Stimulated activated effector memory CD8-positive, alpha-beta T cell treated with anti-CD3 and anti-CD28 coated beads, Interleukin-12 subunit alpha, Interleukin-12 subunit beta, amount 100 ng/mL, for 72 hours (primary cell): ENCODE data around the gene PIK3CB.
"Not testable (repeated sequence)": the region's sequence is repeated elsewhere in the genome, so short reads cannot be mapped to it uniquely, and the experiment has no call there.

ENCODE experiments used
- ATAC-seq: fragments of 150-1000 bp; cut with Tn5 transposase; 2 replicates; pipeline ENCODE4 v1.10.0; 2021
- DNase-seq, 2 donors: peaks; one replicate each; pipeline ENCODE4 v3.0.0; 2021 to 2022; ENCODE audit warnings: low spot score in 2 of 2
- H3K27ac Mint-ChIP-seq: one replicate; pipeline ENCODE4 v1.8.0; 2022; ENCODE audit warnings: mild to moderate bottlenecking, mixed read lengths
- H3K36me3 Mint-ChIP-seq: one replicate; pipeline ENCODE4 v1.8.0; 2022; ENCODE audit warnings: mild to moderate bottlenecking, mixed read lengths
- H3K4me1 Mint-ChIP-seq: one replicate; pipeline ENCODE4 v1.8.0; 2022; ENCODE audit warnings: mixed read lengths
- H3K4me3 Mint-ChIP-seq: one replicate; pipeline ENCODE4 v1.8.0; 2022; ENCODE audit warnings: mild to moderate bottlenecking, mixed read lengths
- H3K9me3 Mint-ChIP-seq: one replicate; pipeline ENCODE4 v1.8.0; 2022; ENCODE audit warnings: mixed read lengths

Gene PIK3CB

GRCh38 chr3:138768125-138768524, 66.6 kb downstream of the PIK3CB start:
- H3K36me3 Mint-ChIP-seq, result no peaks in the 10 kb centered on the region
- peak in 1 of 2 donors; percentile 52 for DNase-seq
- no peak overlapping the region for H3K27ac Mint-ChIP-seq
- H3K4me1 Mint-ChIP-seq, result peaks cover 6% of the 10 kb centered on the region
- no peak for ATAC-seq
- H3K4me3 Mint-ChIP-seq, result no peak overlapping the region
- no peaks in the 10 kb centered on the region for H3K9me3 Mint-ChIP-seq

- H3K4me1 Mint-ChIP-seq, result peaks cover 6% of the 10 kb centered on the region
- no peaks in the 10 kb centered on the region for H3K36me3 Mint-ChIP-seq
- no peak overlapping the region for H3K4me3 Mint-ChIP-seq
Measured at GRCh38 chr3:138767498-138768104, 67.1 kb downstream of the PIK3CB start.

GRCh38 chr3:138761002-138761401, 73.7 kb downstream of the PIK3CB start:
- peaks cover 5% of the 10 kb centered on the region for H3K36me3 Mint-ChIP-seq
- H3K27ac Mint-ChIP-seq, result peak overlapping the region; percentile 72
- ATAC-seq (peak; percentile 75), DNase-seq (no peak)
- peaks cover 18% of the 10 kb centered on the region for H3K4me1 Mint-ChIP-seq
- no peaks in the 10 kb centered on the region for H3K9me3 Mint-ChIP-seq
- H3K4me3 Mint-ChIP-seq, result no peak overlapping the region

More at GRCh38 chr3:138767498-138768104, 67.1 kb downstream of the PIK3CB start:
- ATAC-seq (no peak), DNase-seq (no peak)
- Mint-ChIP-seq H3K27ac (no peak overlapping the region), H3K9me3 (no peaks in the 10 kb centered on the region)

GRCh38 chr3:138748190-138748589, 86.5 kb downstream of the PIK3CB start:
- Mint-ChIP-seq H3K4me3 (no peak overlapping the region), H3K36me3 (peaks cover 13% of the 10 kb centered on the region), H3K4me1 (no peaks in the 10 kb centered on the region), H3K9me3 (no peaks in the 10 kb centered on the region), H3K27ac (no peak overlapping the region)
- ATAC-seq (no peak), DNase-seq (no peak)

- Mint-ChIP-seq H3K9me3 (no peaks in the 10 kb centered on the region), H3K4me3 (no peak overlapping the region), H3K36me3 (peaks cover 7% of the 10 kb centered on the region), H3K4me1 (no peaks in the 10 kb centered on the region), H3K27ac (no peak overlapping the region)
- DNase-seq, result no peak
- no peak for ATAC-seq
Measured at GRCh38 chr3:138747225-138747624, 87.5 kb downstream of the PIK3CB start.

GRCh38 chr3:138740072-138740471, 94.7 kb downstream of the PIK3CB start:
- DNase-seq, result no peak
- Mint-ChIP-seq H3K4me3 (no peak overlapping the region), H3K27ac (no peak overlapping the region), H3K36me3 (peaks cover 15% of the 10 kb centered on the region), H3K4me1 (peaks cover 11% of the 10 kb centered on the region), H3K9me3 (no peaks in the 10 kb centered on the region)
- peak; percentile 67 for ATAC-seq

- DNase-seq, result no peak
- Mint-ChIP-seq H3K4me1 (no peaks in the 10 kb centered on the region), H3K9me3 (no peaks in the 10 kb centered on the region), H3K4me3 (no peak overlapping the region), H3K27ac (no peak overlapping the region), H3K36me3 (peaks cover 30% of the 10 kb centered on the region)
- ATAC-seq, result no peak
Measured at GRCh38 chr3:138732456-138732855, 102.3 kb downstream of the PIK3CB start.

GRCh38 chr3:138726946-138727730, 107.6 kb downstream of the PIK3CB start:
- Mint-ChIP-seq H3K4me1 (peaks cover 5% of the 10 kb centered on the region), H3K36me3 (no peaks in the 10 kb centered on the region), H3K27ac (no peak overlapping the region), H3K9me3 (no peaks in the 10 kb centered on the region), H3K4me3 (no peak overlapping the region)
- ATAC-seq (no peak), DNase-seq (no peak)

- H3K4me1 Mint-ChIP-seq, DNase-seq, H3K9me3 Mint-ChIP-seq, H3K36me3 Mint-ChIP-seq, H3K27ac Mint-ChIP-seq, H3K4me3 Mint-ChIP-seq, ATAC-seq: not testable (repeated sequence)
Measured at GRCh38 chr3:138726042-138726441, 108.7 kb downstream of the PIK3CB start.

- Mint-ChIP-seq H3K4me1 (peaks cover 5% of the 10 kb centered on the region), H3K36me3 (no peaks in the 10 kb centered on the region), H3K4me3 (no peak overlapping the region), H3K9me3 (no peaks in the 10 kb centered on the region), H3K27ac (no peak overlapping the region)
- no peak for ATAC-seq
- DNase-seq, result no peak
Measured at GRCh38 chr3:138725116-138725515, 109.6 kb downstream of the PIK3CB start.

- H3K4me3 Mint-ChIP-seq, result no peak overlapping the region
- H3K36me3 Mint-ChIP-seq, result no peaks in the 10 kb centered on the region
- H3K9me3 Mint-ChIP-seq, result no peaks in the 10 kb centered on the region
- H3K27ac Mint-ChIP-seq, result no peak overlapping the region
- no peak for DNase-seq
- no peak for ATAC-seq
- H3K4me1 Mint-ChIP-seq, result peaks cover 5% of the 10 kb centered on the region
Measured at GRCh38 chr3:138724443-138724842, 110.3 kb downstream of the PIK3CB start.

GRCh38 chr3:138718849-138719248, 115.9 kb downstream of the PIK3CB start:
- Mint-ChIP-seq H3K4me3 (no peak overlapping the region), H3K4me1 (peaks cover 12% of the 10 kb centered on the region), H3K27ac (no peak overlapping the region), H3K36me3 (peaks cover 5% of the 10 kb centered on the region), H3K9me3 (no peaks in the 10 kb centered on the region)
- DNase-seq (no peak), ATAC-seq (no peak)

- H3K27ac Mint-ChIP-seq, result no peak overlapping the region
- peaks cover 20% of the 10 kb centered on the region for H3K36me3 Mint-ChIP-seq
- no peak for ATAC-seq
Measured at GRCh38 chr3:138717348-138717747, 117.4 kb downstream of the PIK3CB start.

GRCh38 chr3:138712086-138712485, 122.6 kb downstream of the PIK3CB start:
- H3K9me3 Mint-ChIP-seq, result no peaks in the 10 kb centered on the region
- no peak for ATAC-seq
- peaks cover 48% of the 10 kb centered on the region for H3K36me3 Mint-ChIP-seq

More at GRCh38 chr3:138717348-138717747, 117.4 kb downstream of the PIK3CB start:
- no peak for DNase-seq
- H3K4me1 Mint-ChIP-seq, result peaks cover 10% of the 10 kb centered on the region
- H3K9me3 Mint-ChIP-seq, result no peaks in the 10 kb centered on the region
- no peak overlapping the region for H3K4me3 Mint-ChIP-seq

GRCh38 chr3:138705675-138706074, 129.1 kb downstream of the PIK3CB start:
- Mint-ChIP-seq H3K4me1 (no peaks in the 10 kb centered on the region), H3K4me3 (no peak overlapping the region), H3K27ac (no peak overlapping the region), H3K9me3 (no peaks in the 10 kb centered on the region), H3K36me3 (peaks cover 17% of the 10 kb centered on the region)
- ATAC-seq (no peak), DNase-seq (no peak)

More at GRCh38 chr3:138712086-138712485, 122.6 kb downstream of the PIK3CB start:
- H3K27ac Mint-ChIP-seq, result no peak overlapping the region
- no peak for DNase-seq
- no peaks in the 10 kb centered on the region for H3K4me1 Mint-ChIP-seq
- no peak overlapping the region for H3K4me3 Mint-ChIP-seq
